BE2C (cell line): ENCODE measurements around the gene IQCF2.
"Not testable (repeated sequence)": the region's sequence is repeated elsewhere in the genome, so short reads cannot be mapped to it uniquely, and the experiment has no call there.

ENCODE experiments used
- DNase-seq: peaks from one replicate; pipeline ENCODE4 v3.0.0-alpha.2; 2020
- H3K27me3 ChIP-seq: fragments of 250-450 bp; sonication (Bioruptor Pico); 2 replicates; pipeline ENCODE4 v1.5.1; 2020; ENCODE audit warnings: mild to moderate bottlenecking
- H3K36me3 ChIP-seq: fragments of 250-450 bp; sonication (Bioruptor Pico); 2 replicates; pipeline ENCODE4 v1.5.1; 2020; ENCODE audit warnings: mild to moderate bottlenecking
- H3K4me1 ChIP-seq: fragments of 250-450 bp; sonication (Bioruptor Pico); 2 replicates; pipeline ENCODE4 v1.5.1; 2020
- H3K4me3 ChIP-seq: 2 replicates; pipeline ENCODE4 v1.5.1; 2011; ENCODE audit warnings: low read depth, low read length
- H3K9me3 ChIP-seq: fragments of 250-450 bp; sonication (Bioruptor Pico); 2 replicates; pipeline ENCODE4 v1.5.1; 2020
- CTCF ChIP-seq: IDR thresholded peaks from 2 replicates; pipeline ENCODE4 v1.5.1; 2012; ENCODE audit warnings: mild to moderate bottlenecking, low read depth, low read length

Gene IQCF2

GRCh38 chr3:51896607-51897305, 35.3 kb downstream of the IQCF2 start:
- Histone ChIP-seq H3K36me3 (no peaks in the 10 kb centered on the region), H3K27me3 (peaks cover 9% of the 10 kb centered on the region; the same call in 1 of the 2 replicates), H3K4me1 (no peaks in the 10 kb centered on the region), H3K9me3 (no peaks in the 10 kb centered on the region), H3K4me3 (no peak overlapping the region)
- no peak for TF ChIP-seq CTCF
- DNase-seq: no peak

- Histone ChIP-seq H3K27me3 (peaks cover 9% of the 10 kb centered on the region; the same call in 1 of the 2 replicates), H3K4me3 (no peak overlapping the region), H3K36me3 (no peaks in the 10 kb centered on the region), H3K4me1 (no peaks in the 10 kb centered on the region), H3K9me3 (no peaks in the 10 kb centered on the region)
- DNase-seq: no peak
- no peak for TF ChIP-seq CTCF
Observed at GRCh38 chr3:51897391-51897790, 36.0 kb downstream of the IQCF2 start.

GRCh38 chr3:51900043-51900442, 38.6 kb downstream of the IQCF2 start:
- H3K9me3 ChIP-seq: not testable (repeated sequence)

GRCh38 chr3:51902361-51902760, 40.9 kb downstream of the IQCF2 start:
- H3K27me3 ChIP-seq, H3K4me1 ChIP-seq, H3K4me3 ChIP-seq, H3K9me3 ChIP-seq, H3K36me3 ChIP-seq, DNase-seq: not testable (repeated sequence)

More at GRCh38 chr3:51900043-51900442, 38.6 kb downstream of the IQCF2 start:
- H3K4me1 ChIP-seq, DNase-seq, H3K36me3 ChIP-seq, H3K27me3 ChIP-seq, H3K4me3 ChIP-seq: not testable (repeated sequence)

- no peaks in the 10 kb centered on the region for H3K9me3 ChIP-seq
Observed at GRCh38 chr3:51904034-51904823, 42.8 kb downstream of the IQCF2 start.

GRCh38 chr3:51908026-51908425, 46.6 kb downstream of the IQCF2 start:
- no peak for DNase-seq
- Histone ChIP-seq H3K4me3 (no peak overlapping the region), H3K9me3 (no peaks in the 10 kb centered on the region), H3K27me3 (no peaks in the 10 kb centered on the region), H3K4me1 (no peaks in the 10 kb centered on the region), H3K36me3 (no peaks in the 10 kb centered on the region)
- no peak for TF ChIP-seq CTCF

More at GRCh38 chr3:51904034-51904823, 42.8 kb downstream of the IQCF2 start:
- H3K4me3 ChIP-seq: no peak overlapping the region
- H3K36me3 ChIP-seq: no peaks in the 10 kb centered on the region
- TF ChIP-seq CTCF: no peak
- no peak for DNase-seq
- H3K27me3 ChIP-seq: no peaks in the 10 kb centered on the region
- H3K4me1 ChIP-seq: no peaks in the 10 kb centered on the region
